Stimulated activated CD4-positive, alpha-beta T cell treated with anti-CD3 and anti-CD28 coated beads, TNF-alpha, amount 100 ng/mL, for 48 hours (primary cell): ENCODE measurements around the gene DOK6.
"Not testable (repeated sequence)": the region's sequence is repeated elsewhere in the genome, so short reads cannot be mapped to it uniquely, and the experiment has no call there.

Experiments
- DNase-seq, 3 donors: peaks; one replicate each; pipeline ENCODE4 v3.0.0-alpha.2; 2020; ENCODE audit warnings: low read depth in 3 of 3

Gene DOK6

DNA sequence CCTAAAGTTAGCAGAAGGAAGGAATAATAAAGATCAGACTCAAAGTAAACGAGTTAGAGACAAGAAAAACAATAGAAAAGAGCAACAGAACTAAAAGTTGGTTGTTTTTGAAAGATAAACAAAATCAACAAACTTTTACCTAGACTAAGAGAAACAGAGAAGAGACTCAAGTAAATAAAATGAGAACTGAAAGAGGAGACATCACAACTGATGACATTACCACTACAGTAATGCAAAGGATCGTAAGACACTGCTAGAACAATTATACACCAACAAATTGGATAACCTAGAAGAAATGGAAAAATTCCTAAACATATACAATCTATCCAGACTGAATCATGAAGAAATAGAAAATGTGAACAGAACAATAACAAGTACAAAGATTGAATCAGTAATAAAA lies 407.7 kb downstream of the DOK6 start:
- no peak for DNase-seq

DNA sequence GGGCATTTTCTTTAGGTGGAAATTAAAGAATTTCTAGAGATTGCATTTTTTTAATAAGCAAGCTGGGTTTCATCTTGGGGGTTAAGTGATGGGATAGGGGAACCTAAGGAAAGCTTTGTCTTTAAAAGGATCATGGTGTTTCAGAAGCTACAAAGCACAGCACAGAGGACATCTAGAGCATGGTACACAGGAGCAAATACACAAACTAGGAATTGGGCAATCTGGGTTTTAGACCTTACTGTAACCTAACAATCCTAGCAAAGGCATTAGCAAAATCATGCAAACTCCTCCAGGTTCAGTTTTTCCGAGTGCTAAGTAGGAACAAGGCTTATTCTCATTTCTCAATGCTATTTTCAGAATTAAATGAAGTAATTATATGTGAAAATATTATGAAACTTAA lies 412.9 kb downstream of the DOK6 start:
- DNase-seq = no peak

DNA sequence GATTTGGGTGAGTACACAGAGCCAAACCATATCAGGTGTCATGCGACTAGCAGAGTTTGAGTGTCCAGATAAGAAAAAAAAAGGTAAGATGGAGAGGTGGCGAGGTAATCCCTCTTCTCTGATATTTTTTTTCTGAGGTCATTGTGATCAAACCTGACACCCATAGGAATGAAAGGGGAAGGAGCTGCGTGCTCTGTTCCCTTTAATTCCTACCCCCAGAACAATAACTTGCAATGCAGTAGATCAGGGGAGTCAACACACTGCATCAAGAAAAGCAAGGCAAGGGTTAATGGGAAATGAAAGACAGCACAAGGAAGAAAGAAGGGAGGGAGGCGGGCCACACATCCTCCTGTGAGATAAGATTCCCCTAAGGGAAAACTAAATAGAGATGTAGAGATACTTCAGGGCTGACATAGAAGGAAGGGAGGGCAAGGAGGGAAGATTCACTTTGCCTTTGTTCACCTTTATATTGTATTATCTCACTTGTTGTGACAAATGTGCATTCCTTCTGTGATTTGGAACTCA lies 414.2 kb downstream of the DOK6 start:
- DNase-seq = no peak

DNA sequence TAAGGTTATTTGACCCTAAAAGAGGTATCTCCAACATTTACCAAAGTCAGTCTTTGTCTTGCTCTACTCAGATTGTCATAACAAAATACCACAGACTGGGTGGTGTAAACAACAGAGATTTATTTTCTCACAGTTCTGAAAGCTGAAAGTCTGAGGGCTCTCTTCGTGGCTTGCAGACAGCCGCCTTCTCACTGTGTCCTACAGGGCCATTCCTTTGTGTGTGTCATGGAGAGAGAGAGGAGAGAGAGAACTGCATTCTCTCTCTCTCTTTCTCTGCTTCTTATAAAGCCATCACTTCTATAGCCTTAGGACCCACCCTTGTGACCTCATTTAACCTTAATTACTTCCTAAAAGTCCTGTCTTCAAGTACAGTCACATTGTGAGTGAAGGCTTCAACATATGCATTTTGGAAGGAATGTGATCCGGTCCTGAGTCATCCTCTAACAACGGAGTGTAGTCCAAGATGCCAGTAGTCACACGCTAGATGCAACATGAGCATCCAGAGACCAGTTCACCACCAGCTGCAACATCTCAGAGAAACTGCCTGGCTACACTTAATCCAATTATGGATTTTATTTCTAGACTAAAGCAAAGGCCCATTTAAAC lies 416.8 kb downstream of the DOK6 start:
- DNase-seq = no peak

DNA sequence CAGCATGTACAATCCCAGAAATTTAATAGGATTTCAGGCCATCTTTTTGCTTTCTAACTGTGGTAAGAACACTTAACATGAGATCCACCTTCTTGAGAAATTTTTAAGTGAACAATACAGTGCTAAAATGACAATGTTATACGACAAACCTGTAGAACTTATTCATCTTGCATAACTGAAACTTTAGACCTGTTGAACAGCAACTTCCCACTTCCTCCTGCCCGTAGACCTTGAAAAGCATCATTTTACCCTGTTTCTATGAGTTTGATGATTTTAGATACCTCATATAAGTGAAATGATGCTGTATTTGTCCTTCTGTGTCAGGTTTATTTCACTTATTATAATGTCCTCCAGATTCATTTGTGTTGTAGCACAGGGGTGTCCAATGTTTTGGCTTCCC lies 418.8 kb downstream of the DOK6 start:
- no peak for DNase-seq

DNA sequence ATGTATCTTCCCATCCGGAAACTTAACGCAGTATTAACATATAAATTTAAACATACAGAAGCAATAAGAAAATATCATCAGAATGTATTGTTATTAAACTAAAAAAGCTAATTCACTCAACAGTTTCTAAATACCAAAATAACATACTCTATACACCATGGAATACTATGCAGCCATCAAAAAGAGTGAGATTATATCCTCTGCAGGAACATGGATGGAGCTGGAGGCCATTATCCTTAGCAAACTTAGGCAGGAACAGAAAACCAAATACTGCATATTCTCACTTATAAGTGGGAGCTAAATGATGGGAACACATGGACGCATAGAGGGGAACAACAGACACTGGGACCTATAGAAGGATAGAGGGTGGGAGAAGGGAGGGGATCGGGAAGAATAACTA lies 419.9 kb downstream of the DOK6 start:
- no peak for DNase-seq

DNA sequence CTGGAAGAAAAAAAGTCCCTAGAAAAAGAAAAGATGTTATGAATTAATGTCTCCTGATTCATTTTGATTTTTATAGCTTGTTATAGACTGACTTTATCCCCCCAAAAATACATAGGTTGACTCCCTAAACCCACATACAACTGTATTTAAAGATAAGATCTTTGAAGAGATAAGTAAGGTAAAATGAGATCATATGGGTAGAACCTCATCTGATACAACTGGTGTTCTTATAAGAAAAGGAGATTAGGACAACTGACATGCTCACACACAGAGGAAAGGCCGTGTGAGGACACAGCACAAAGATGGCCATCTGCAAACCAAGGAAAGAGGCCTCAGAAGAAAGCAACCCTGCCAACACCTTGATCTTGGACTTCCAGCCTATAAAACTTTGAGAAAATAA lies 429.5 kb downstream of the DOK6 start:
- DNase-seq = no peak

DNA sequence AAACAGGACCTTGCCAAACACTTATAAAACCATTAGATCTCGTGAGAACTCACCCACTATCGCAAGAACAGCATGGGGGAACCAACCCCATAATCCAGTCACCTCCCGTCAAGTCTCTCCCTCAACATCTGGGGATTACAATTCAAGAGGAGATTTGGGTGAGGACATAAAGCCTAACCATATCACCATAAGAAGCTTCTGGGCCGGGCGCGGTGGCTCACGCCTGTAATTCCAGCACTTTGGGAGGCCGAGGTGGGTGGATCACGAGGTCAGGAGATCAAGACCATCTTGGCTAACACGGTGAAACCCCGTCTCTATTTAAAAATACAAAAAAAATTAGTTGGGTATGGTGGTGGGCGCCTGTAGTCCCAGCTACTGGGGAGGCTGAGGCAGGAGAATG lies 434.3 kb downstream of the DOK6 start:
- DNase-seq = not testable (repeated sequence)

DNA sequence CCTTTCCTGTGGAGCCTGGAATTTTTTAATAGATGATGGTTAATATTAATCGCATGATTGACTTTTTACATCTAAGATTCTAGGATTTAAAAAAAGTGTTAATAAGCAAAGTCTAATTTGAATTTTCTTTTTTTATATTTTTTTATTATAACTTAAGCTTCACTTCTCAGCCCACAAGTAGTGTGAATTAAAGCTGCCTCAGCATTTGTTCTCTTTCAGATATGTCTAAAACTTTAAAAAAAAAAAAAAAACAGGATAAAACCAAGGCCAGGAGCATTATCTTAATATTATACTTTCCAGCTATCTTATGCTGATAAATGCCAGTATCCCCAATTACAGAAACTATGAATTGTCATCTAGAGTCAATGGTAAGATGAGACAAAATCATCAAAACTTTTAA lies 437.3 kb downstream of the DOK6 start:
- no peak for DNase-seq

DNA sequence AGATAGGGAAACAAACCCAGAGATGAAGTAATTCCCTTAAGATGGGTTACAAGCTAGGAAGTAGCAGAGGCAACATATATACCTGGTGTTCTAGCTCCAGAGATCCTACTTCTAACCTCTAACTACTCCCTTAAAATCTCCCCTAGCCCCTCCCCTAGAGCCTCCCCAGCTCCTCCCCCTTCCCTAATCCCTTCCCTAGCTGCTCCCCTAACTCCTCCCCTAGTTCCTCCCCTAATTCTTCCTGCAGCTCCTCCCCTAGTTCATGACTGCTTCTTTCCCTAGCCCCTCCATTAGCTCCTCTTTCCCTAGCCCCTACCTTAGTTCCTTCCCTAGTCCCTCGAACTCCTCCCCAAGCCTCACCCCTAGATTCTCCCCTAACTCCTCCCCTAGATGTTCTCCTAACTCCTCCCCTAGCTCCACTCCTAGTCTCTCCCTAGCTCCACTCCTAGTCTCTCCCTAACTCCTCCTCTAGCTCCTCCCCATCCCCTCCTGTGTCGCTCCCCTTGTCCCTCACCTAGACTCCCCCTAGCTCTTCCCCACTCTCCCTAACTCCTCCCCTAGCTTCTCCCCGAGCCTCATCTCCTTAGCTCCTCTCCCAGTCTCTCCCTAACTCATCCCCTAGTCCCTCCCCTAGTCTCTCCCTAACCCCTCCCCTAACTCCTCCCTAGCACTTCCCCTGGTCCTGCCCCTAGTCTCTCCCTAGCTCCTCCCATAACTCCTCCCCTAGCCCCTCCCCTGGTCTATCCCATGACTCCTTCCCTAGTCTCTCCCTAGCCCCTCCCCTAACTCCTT lies 438.1 kb downstream of the DOK6 start:
- DNase-seq = peak in 2 of 3 donors; percentile 6 to 18

DNA sequence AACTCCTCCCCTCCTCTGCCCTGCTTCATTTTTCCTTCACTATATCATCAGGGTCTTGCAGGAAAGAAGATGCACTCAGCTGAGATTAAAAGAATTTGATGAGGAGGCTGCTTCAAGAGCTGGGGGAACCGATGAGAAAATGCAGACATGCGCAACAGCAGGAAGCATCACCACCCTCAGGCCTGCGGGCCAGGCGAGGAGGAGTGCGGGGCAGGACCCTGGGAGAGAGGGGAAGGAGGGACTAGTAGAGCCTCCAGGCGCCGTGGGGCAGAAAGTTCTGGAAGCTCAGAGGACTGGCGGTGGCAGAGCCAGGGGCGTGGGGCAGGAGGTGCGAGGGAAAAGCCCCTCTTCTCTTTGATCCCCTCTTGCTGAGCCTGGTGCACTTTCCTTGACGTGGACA lies 438.8 kb downstream of the DOK6 start:
- DNase-seq = no peak

DNA sequence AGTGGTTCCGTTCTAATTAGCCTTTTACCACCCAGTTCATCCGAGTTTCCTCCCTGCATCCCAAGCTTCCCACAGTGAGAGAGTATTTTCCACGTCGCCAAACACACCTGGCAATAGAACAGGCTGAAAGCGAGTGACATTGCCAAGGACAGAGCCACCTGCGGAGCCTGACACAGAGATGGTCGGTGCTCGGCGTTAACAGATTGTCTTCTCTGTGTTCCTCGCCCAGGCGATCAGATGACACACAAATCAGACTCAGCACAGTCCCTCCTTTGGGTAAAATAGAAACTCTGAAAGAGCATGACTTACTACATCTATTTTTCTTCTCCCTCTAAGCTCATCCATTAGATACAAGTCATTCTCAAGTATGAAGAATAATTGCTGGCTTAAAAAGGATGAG lies 439.3 kb downstream of the DOK6 start:
- DNase-seq = no peak

DNA sequence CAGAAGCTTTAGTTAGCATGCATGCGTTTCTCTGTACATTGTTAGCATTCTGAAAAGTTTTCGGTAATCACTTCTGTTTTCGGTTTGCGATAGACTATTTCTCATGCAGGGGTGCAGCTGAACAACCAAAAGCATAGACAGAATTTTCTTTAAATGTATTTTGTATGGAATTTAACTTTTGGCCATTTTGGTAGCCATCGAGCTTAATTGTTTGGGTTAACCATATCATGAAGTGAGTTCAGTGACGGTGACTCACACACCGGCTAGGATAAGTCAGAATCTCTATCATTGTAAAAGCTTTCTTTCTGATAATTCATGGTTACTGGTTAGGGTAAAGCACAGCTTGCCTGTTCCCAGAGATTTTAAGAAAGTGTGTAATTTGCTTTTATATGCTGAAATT lies 439.8 kb downstream of the DOK6 start:
- DNase-seq = no peak

DNA sequence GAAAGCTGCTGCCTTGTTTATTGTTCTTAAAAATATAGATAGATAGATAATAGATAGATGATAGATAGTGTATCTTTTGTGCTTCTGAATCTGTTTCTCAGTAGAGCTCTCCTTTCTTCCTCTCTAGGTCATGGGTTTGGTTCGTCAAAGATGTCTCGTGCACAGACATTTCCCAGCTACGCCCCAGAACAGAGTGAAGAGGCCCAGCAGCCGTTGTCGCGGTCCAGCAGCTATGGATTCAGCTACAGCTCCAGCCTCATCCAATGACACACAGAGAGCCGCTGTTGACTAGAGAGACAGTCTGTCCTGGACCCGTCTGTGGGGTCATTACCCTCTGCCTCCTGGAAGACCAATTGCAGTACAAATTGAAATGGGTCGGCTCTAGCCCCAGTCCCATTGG lies 440.4 kb downstream of the DOK6 start:
- DNase-seq = no peak

DNA sequence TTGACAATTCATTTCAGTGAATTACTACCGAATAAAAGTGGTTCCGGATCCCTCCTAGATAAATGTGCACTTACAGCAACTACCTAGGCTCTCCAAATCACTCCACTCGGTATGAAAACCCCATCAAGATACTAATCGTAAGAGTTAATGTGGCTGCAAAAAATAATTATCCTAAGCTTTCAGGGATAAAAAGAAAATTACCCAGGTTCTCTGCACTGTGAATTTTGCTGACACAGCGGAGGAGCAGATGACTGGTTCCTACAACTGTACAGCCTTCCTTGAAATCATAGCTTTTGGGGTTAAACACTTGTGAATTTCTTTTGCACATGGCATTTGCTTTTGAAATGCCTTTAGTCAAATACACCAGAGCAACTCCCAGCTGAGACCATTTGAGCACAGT lies 442.3 kb downstream of the DOK6 start:
- no peak for DNase-seq

DNA sequence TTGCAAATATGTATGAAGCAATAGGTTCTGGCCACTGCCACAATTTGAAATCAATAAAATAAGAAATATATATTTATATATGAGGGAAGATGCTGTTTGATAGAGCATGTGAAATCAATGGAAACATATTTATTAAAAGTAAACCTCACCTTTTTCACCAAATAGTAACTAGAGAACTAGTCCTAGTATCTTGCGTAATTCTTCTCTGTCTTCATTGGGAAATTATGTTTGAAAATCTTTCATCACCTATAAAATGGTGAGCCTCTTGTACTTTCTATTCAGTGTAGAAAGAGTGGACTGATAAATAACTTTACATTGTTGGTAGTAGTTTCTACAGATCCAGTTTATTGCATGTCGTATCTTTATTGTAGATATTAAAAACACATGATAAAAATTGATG lies 444.0 kb downstream of the DOK6 start:
- no peak for DNase-seq

DNA sequence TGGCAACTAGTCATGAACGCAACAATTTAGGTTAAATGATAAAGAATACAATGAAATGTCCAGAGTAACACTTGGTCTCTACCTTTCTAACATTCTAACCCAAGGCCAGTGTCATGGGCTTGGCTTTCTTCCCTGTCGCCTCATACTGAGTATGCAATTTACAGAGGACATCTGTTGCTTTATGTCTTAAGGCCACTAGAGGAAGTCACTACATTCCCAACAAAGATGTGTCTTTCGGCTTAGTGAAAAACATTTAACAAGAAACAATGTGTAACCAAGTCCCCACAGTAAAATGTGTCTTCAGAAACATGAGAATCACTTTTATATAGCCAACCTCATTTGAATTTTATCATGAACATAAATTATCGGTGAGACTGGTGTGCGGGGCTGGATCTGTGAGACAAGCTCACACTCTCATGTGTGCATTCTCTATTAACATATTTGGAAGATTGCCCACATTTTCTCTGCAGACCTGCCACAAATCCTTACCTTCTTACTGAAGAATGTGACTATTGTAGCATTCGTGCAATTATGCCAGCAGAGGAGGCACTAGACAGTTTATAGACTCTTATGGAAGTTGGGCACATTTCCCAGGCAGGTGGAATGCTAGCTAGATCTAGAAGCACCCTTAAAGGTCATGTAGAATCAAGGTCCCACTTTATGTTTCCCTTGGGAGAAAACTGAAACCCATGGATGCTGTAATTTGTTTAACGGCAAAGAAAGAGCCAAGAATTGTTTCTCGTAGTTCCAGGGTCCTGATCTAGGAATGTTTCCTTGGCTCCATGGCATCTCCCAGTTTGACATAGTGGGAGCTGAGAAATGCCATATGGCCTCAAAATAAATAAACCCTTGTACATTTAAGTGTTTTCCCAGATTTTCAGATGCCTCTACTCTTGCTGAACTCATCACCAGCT lies 445.2 kb downstream of the DOK6 start:
- no peak for DNase-seq

DNA sequence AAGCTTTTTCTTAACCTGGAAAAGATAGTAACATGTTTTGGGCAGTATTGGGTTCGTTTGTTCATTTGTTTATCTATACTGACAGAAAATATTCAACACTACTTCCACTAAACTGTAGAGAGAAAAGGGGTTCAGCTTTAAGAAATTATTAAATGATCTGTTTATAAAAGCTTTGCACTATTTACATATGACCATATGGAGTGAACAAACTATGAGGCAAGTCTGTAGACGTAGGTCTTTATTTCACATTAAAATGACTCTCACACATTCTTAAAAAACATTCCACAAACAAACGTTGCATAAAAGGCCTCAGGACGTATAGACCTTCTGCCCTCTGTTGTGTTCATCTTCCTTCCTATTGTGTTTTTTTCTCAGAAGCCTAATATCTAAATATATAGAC lies 452.4 kb downstream of the DOK6 start:
- no peak for DNase-seq

DNA sequence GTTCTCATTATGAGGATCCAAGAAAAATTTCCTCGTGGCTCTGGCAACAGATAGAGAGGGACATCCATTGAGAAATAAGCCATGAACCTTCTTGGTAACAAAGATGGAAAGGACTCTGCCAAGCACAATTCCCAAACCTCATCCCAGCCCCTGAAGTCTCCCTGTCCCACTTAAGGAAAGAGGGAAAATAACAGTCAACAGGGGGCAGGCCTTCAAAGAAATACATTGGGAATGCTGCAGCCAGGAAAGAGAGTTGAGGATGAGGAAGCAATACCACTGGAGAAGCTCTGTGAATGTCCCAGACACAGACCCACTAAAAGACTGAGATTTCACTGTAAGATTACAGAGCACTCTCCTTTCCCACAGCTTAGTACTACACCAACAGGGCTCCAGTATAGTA lies 453.8 kb downstream of the DOK6 start:
- DNase-seq = no peak

DNA sequence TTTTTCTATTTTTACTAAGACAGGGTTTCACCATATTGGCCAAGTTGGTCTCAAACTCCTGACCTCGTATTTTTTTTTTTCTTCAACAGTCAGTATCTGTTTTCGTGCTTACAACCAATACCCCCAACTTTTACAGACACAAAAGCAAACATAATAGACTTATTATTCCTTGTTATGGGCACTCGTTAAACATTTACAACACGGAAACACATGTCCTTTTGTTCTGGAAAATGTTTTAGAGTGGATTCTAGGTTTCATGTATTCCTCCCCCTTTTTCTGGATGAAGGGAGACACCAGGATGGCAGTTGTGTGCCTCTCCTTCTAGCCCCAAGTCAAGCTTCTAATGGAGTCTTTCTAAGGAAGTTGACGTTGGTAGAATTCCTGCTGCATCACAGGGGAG lies 458.2 kb downstream of the DOK6 start:
- no peak for DNase-seq

DNA sequence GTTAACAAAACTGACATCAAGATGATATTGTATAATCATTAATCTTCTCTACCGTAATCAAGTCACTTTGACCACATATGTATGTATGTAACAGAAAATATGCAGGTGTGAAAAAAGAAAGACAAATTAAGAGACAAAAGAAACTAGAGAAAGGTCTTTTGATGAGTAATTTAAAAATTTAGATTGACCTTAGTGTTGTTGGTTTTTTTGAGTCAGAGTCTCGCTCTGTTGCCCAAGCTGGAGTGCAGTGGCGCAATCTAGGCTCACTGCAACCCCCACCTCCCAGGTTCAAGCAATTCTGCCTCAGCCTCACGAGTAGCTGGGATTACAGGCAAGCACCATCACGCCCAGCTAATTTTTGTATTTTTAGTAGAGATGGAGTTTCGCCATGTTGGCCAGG lies 464.1 kb downstream of the DOK6 start:
- peak in 1 of 3 donors; percentile 6 for DNase-seq

DNA sequence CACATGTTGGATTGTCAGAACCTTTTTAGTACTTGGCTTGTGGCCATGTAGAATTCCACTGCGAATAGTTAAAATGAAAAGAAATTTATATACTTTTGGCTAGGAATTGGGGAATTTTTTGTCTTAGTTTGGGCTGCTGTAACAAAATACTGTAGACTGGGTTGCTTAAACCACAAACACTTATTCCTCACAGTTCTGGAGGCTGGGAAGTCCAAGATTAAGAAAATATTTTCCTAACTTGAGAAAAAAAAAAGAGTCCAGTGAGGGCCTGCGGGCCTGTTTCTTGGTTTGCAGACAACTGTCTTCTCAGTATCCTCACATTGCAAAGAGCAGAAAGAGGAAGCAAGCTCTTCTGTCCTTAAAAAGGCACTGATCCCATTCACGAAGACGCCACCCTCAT lies 465.1 kb downstream of the DOK6 start:
- DNase-seq = no peak

DNA sequence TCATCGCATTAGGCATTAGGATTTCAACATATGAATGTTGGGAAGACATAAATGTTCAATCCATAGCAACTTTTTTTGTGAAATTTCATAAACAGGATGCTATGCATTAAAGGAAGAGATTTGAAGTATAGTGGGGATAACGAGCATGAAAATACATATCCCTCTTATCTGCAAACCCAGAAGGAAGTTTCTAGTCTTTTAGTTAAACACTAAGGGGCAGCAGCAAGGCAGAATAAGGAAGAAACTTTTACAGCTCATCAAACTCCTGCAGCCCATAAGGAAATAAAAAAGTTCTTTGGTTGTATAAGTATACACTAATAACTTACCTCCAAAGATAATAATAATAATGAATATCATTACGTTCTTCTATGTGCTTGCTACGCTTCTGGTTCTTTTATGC lies 465.5 kb downstream of the DOK6 start:
- DNase-seq = no peak
